ENCODE measurements around the gene DRGX. TPM values are rescaled to one million over a fixed set of nuclear protein-coding genes. Genes with fewer than 3 reads are reported as not detected.

The DRGX gene
- total and polyA plus RNA-seq, 2 donors (not counting 3 experiments of a cell fraction or from before 2014, with no cell fraction given), result not detected

GRCh38 chr10:49332333-49332732 lies 63.6 kb downstream of the DRGX start:
- FAIRE-seq (no peak), DNase-seq (ENCODE audit: low read depth, low spot score) (no peak)
- Histone ChIP-seq H2AFZ (ENCODE audit: low read depth, low read length) (no peak overlapping the region), H4K20me1 (replicated peaks; ENCODE audit: control insufficient read depth, extremely low read depth, insufficient read depth, low read length) (no peaks in the 10 kb centered on the region), H3K4me3 (replicated peaks in 1 of 3; ENCODE audit: insufficient read depth in 1 of 3, low read depth in 1 of 3, low read length in 3 of 3) (no peak overlapping the region), H3K9me1 (replicated peaks; ENCODE audit: control insufficient read depth, extremely low read depth, insufficient read depth, low read length) (no peaks in the 10 kb centered on the region), H3K4me1 (ENCODE audit: control insufficient read depth, extremely low read depth, insufficient read depth, low read length) (no peaks in the 10 kb centered on the region), H3K4me2 (ENCODE audit: insufficient read depth, low read length) (no peak overlapping the region), H3K27me3 (ENCODE audit: control insufficient read depth in 2 of 2, insufficient read depth in 2 of 2, low read length in 2 of 2) (no peaks in the 10 kb centered on the region), H3K9me3 (replicated peaks; ENCODE audit: control insufficient read depth, insufficient read depth, low read length) (no peaks in the 10 kb centered on the region), H3K9ac (replicated peaks; ENCODE audit: extremely low read depth, insufficient read depth, low read length) (no peak overlapping the region), H3K27ac (ENCODE audit: insufficient read depth, low read depth, low read length) (no peak overlapping the region), H3K36me3 (ENCODE audit: control insufficient read depth in 2 of 2, extremely low read depth in 1 of 2, insufficient read depth in 2 of 2, low read length in 2 of 2) (no peaks in the 10 kb centered on the region), H3K79me2 (ENCODE audit: control insufficient read depth, insufficient read depth, low read length) (no peaks in the 10 kb centered on the region)
- dilution Hi-C loops (cut with MboI; ENCODE audit: extremely low pct_ligation_motif_present, low sequenced_read_pairs) (no loop called here), intact Hi-C loops (cut with micrococcal nuclease) (no loop called here)
- TF ChIP-seq MAX (IDR thresholded peaks at IDR 0.05; ENCODE audit: insufficient read depth, insufficient read length), result no peak
- CTCF ChIA-PET, result no interaction called here
- POLR2A ChIA-PET, result no interaction called here
- BruUV-seq (replicated peaks), result no TSS peak

DNA sequence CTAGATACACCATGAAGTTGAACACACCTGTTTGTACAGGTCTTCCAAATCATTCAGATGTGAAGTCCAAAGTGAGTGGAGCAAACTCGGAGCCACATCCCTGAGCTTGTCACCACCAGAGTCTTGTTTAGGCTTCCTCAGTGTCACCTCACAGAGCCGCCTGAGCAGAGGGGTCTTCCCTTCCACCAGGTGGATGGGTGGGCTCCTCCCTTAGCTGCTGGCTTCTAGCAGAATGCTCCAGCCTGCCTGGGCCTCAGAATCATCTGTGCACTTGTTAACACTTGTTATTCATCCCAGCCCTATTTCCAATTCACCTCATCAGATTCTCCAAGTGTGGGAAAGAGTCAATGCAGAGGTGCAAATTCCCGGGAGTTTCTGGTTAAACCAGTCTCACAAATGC lies 64.5 kb downstream of the DRGX start:
- intact Hi-C loops (cut with micrococcal nuclease), result no loop called here
- H3K9me1 ChIP-seq (replicated peaks; ENCODE audit: control insufficient read depth, extremely low read depth, insufficient read depth, low read length), result no peaks in the 10 kb centered on the region
- no peaks in the 10 kb centered on the region for H3K9me3 ChIP-seq (replicated peaks; ENCODE audit: control insufficient read depth, insufficient read depth, low read length)
- DNase-seq (ENCODE audit: low read depth, low spot score) (no peak), FAIRE-seq (no peak)
- no TSS peak for BruUV-seq (replicated peaks)
- POLR2A ChIA-PET, result no interaction called here
- TF ChIP-seq, protein P1, sequence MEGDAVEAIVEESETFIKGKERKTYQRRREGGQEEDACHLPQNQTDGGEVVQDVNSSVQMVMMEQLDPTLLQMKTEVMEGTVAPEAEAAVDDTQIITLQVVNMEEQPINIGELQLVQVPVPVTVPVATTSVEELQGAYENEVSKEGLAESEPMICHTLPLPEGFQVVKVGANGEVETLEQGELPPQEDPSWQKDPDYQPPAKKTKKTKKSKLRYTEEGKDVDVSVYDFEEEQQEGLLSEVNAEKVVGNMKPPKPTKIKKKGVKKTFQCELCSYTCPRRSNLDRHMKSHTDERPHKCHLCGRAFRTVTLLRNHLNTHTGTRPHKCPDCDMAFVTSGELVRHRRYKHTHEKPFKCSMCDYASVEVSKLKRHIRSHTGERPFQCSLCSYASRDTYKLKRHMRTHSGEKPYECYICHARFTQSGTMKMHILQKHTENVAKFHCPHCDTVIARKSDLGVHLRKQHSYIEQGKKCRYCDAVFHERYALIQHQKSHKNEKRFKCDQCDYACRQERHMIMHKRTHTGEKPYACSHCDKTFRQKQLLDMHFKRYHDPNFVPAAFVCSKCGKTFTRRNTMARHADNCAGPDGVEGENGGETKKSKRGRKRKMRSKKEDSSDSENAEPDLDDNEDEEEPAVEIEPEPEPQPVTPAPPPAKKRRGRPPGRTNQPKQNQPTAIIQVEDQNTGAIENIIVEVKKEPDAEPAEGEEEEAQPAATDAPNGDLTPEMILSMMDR (IDR thresholded peaks at IDR 0.05; ENCODE audit: extremely low read depth in 1 of 2, insufficient read depth in 1 of 2, low read depth in 1 of 2, low read length in 2 of 2), result no peak
- no peak for TF ChIP-seq POLR2AphosphoS5 (IDR thresholded peaks at IDR 0.05; ENCODE audit: insufficient read depth, low read depth, low read length)
- no peak for TF ChIP-seq JUN (IDR thresholded peaks at IDR 0.05; ENCODE audit: borderline replicate concordance, insufficient read depth, insufficient read length, low read depth)
- no peak for TF ChIP-seq POLR2A (IDR thresholded peaks at IDR 0.05; ENCODE audit: low read depth, low read length)
- no peak for TF ChIP-seq GATA2 (IDR thresholded peaks at IDR 0.05; ENCODE audit: insufficient read depth, insufficient read length, low read depth, low read length)
- no peak for TF ChIP-seq FOS (IDR thresholded peaks at IDR 0.05; ENCODE audit: borderline replicate concordance, insufficient read depth, low read length)
- TF ChIP-seq EZH2 (IDR thresholded peaks at IDR 0.05; ENCODE audit: borderline replicate concordance, low read depth, low read length, severe bottlenecking), result no peak
- no peak for TF ChIP-seq MYC (IDR thresholded peaks at IDR 0.05; ENCODE audit: low read depth, low read length)
- no peak for TF ChIP-seq MAX (IDR thresholded peaks at IDR 0.05; ENCODE audit: insufficient read depth, insufficient read length)
- H3K27ac ChIP-seq (ENCODE audit: insufficient read depth, low read depth, low read length), result no peak overlapping the region
- H3K36me3 ChIP-seq (ENCODE audit: control insufficient read depth in 2 of 2, extremely low read depth in 1 of 2, insufficient read depth in 2 of 2, low read length in 2 of 2), result no peaks in the 10 kb centered on the region
- CTCF ChIA-PET, result interaction anchor here (0.5 kb wide), 1 partner anchor 696 kb away, joined by 4 read pairs; no protein-coding TSS in a partner anchor
- no peaks in the 10 kb centered on the region for H4K20me1 ChIP-seq (replicated peaks; ENCODE audit: control insufficient read depth, extremely low read depth, insufficient read depth, low read length)
- H3K27me3 ChIP-seq (ENCODE audit: control insufficient read depth in 2 of 2, insufficient read depth in 2 of 2, low read length in 2 of 2), result no peaks in the 10 kb centered on the region
- no peak overlapping the region for H2AFZ ChIP-seq (ENCODE audit: low read depth, low read length)
- no peak overlapping the region for H3K4me2 ChIP-seq (ENCODE audit: insufficient read depth, low read length)
- no peaks in the 10 kb centered on the region for H3K4me1 ChIP-seq (ENCODE audit: control insufficient read depth, extremely low read depth, insufficient read depth, low read length)
- no peak overlapping the region for H3K9ac ChIP-seq (replicated peaks; ENCODE audit: extremely low read depth, insufficient read depth, low read length)
- dilution Hi-C loops (cut with MboI; ENCODE audit: extremely low pct_ligation_motif_present, low sequenced_read_pairs), result no loop called here
- no peaks in the 10 kb centered on the region for H3K79me2 ChIP-seq (ENCODE audit: control insufficient read depth, insufficient read depth, low read length)
- H3K4me3 ChIP-seq (replicated peaks in 1 of 3; ENCODE audit: insufficient read depth in 1 of 3, low read depth in 1 of 3, low read length in 3 of 3), result no peak overlapping the region

Data from endothelial cell of umbilical vein (primary cell).